GM19351 (cell line): ENCODE data around the gene CLIC6.
"Not testable (repeated sequence)": the region's sequence is repeated elsewhere in the genome, so short reads cannot be mapped to it uniquely, and the experiment has no call there.

Experiments used
- ATAC-seq: cut with Tn5 transposase; IDR thresholded peaks from one replicate; pipeline ENCODE4 v1.9.1; 2021; ENCODE audit warnings: mild to moderate bottlenecking, moderate library complexity; ENCODE audit not compliant: unreplicated experiment

Gene CLIC6

GRCh38 chr21:34650861-34651431 is 17.8 kb upstream of the CLIC6 start:
- no peak for ATAC-seq

- no peak for ATAC-seq
Observed at GRCh38 chr21:34651642-34652041, 17.2 kb upstream of the CLIC6 start.

- ATAC-seq = no peak
Observed at GRCh38 chr21:34653522-34653921, 15.3 kb upstream of the CLIC6 start.

GRCh38 chr21:34661848-34662247 is 6.9 kb upstream of the CLIC6 start:
- no peak for ATAC-seq

- ATAC-seq = no peak
Observed at GRCh38 chr21:34667761-34668160, 1.0 kb upstream of the CLIC6 start.

- peak; percentile 76 for ATAC-seq
Observed at GRCh38 chr21:34669149-34669879, 520 bp downstream of the CLIC6 start.

GRCh38 chr21:34669880-34670219 is 1.1 kb downstream of the CLIC6 start:
- ATAC-seq = not testable (repeated sequence)

- ATAC-seq = no peak
Observed at GRCh38 chr21:34670220-34670961, 1.6 kb downstream of the CLIC6 start.

GRCh38 chr21:34670962-34671348 is 2.2 kb downstream of the CLIC6 start:
- ATAC-seq = no peak

- no peak for ATAC-seq
Observed at GRCh38 chr21:34671462-34671861, 2.7 kb downstream of the CLIC6 start.

- no peak for ATAC-seq
Observed at GRCh38 chr21:34671891-34672290, 3.1 kb downstream of the CLIC6 start.

- ATAC-seq = no peak
Observed at GRCh38 chr21:34673006-34673405, 4.2 kb downstream of the CLIC6 start.

GRCh38 chr21:34674468-34674867 is 5.7 kb downstream of the CLIC6 start:
- ATAC-seq = no peak

GRCh38 chr21:34675871-34676270 is 7.1 kb downstream of the CLIC6 start:
- ATAC-seq = no peak

- ATAC-seq = no peak
Observed at GRCh38 chr21:34679051-34679450, 10.3 kb downstream of the CLIC6 start.

GRCh38 chr21:34684174-34684876 is 15.5 kb downstream of the CLIC6 start:
- no peak for ATAC-seq

- no peak for ATAC-seq
Observed at GRCh38 chr21:34687065-34687464, 18.3 kb downstream of the CLIC6 start.

- ATAC-seq = no peak
Observed at GRCh38 chr21:34687745-34688144, 19.0 kb downstream of the CLIC6 start.

- no peak for ATAC-seq
Observed at GRCh38 chr21:34688145-34688544, 19.4 kb downstream of the CLIC6 start.

GRCh38 chr21:34688715-34689114 is 19.9 kb downstream of the CLIC6 start:
- no peak for ATAC-seq

GRCh38 chr21:34690041-34690792 is 21.4 kb downstream of the CLIC6 start:
- ATAC-seq = no peak
